ENCODE data around the gene LGALS3BP. TPM values are rescaled to one million over a fixed set of nuclear protein-coding genes. Genes with fewer than 3 reads are reported as not detected.

Gene LGALS3BP
- polyA plus RNA-seq, 3 donors = 131 to 160 (median 143) TPM

- no peak for DNase-seq
Measured at GRCh38 chr17:79002796-79003593, 23.3 kb upstream of the LGALS3BP start.

GRCh38 chr17:79002291-79002690 lies 22.6 kb upstream of the LGALS3BP start:
- no peak for DNase-seq

GRCh38 chr17:79001190-79002020 lies 21.7 kb upstream of the LGALS3BP start:
- DNase-seq = no peak

GRCh38 chr17:79000396-79001189 lies 20.9 kb upstream of the LGALS3BP start:
- DNase-seq = no peak

- DNase-seq = no peak
Measured at GRCh38 chr17:78999947-79000395, 20.2 kb upstream of the LGALS3BP start.

GRCh38 chr17:78999056-78999768 lies 19.5 kb upstream of the LGALS3BP start:
- DNase-seq = no peak

GRCh38 chr17:78998311-78999055 lies 18.8 kb upstream of the LGALS3BP start:
- no peak for DNase-seq

GRCh38 chr17:78997881-78998280 lies 18.2 kb upstream of the LGALS3BP start:
- no peak for DNase-seq

- DNase-seq = no peak
Measured at GRCh38 chr17:78997231-78997741, 17.6 kb upstream of the LGALS3BP start.

- DNase-seq = no peak
Measured at GRCh38 chr17:78996781-78997201, 17.1 kb upstream of the LGALS3BP start.

- no peak for DNase-seq
Measured at GRCh38 chr17:78995761-78996451, 16.2 kb upstream of the LGALS3BP start.

- no peak for DNase-seq
Measured at GRCh38 chr17:78995022-78995760, 15.5 kb upstream of the LGALS3BP start.

- no peak for DNase-seq
Measured at GRCh38 chr17:78993981-78994671, 14.4 kb upstream of the LGALS3BP start.

GRCh38 chr17:78993241-78993956 lies 13.7 kb upstream of the LGALS3BP start:
- no peak for DNase-seq

- DNase-seq = no peak
Measured at GRCh38 chr17:78992542-78993212, 13.0 kb upstream of the LGALS3BP start.

- no peak for DNase-seq
Measured at GRCh38 chr17:78991906-78992532, 12.3 kb upstream of the LGALS3BP start.
